ENCODE results near the gene INTS3.

INTS3 gene, protein sequence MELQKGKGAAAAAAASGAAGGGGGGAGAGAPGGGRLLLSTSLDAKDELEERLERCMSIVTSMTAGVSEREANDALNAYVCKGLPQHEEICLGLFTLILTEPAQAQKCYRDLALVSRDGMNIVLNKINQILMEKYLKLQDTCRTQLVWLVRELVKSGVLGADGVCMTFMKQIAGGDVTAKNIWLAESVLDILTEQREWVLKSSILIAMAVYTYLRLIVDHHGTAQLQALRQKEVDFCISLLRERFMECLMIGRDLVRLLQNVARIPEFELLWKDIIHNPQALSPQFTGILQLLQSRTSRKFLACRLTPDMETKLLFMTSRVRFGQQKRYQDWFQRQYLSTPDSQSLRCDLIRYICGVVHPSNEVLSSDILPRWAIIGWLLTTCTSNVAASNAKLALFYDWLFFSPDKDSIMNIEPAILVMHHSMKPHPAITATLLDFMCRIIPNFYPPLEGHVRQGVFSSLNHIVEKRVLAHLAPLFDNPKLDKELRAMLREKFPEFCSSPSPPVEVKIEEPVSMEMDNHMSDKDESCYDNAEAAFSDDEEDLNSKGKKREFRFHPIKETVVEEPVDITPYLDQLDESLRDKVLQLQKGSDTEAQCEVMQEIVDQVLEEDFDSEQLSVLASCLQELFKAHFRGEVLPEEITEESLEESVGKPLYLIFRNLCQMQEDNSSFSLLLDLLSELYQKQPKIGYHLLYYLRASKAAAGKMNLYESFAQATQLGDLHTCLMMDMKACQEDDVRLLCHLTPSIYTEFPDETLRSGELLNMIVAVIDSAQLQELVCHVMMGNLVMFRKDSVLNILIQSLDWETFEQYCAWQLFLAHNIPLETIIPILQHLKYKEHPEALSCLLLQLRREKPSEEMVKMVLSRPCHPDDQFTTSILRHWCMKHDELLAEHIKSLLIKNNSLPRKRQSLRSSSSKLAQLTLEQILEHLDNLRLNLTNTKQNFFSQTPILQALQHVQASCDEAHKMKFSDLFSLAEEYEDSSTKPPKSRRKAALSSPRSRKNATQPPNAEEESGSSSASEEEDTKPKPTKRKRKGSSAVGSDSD

GRCh38 chr1:153727463-153728304 lies at the start of gene INTS3:
INTS3 (plus strand) TSS chr1:153728050; CDS start chr1:153728635, 585 bp downstream.
- DNase-seq (ENCODE audit: low read depth in 3 of 3) = peak; percentile 95 to 99 (median 99)

DNA sequence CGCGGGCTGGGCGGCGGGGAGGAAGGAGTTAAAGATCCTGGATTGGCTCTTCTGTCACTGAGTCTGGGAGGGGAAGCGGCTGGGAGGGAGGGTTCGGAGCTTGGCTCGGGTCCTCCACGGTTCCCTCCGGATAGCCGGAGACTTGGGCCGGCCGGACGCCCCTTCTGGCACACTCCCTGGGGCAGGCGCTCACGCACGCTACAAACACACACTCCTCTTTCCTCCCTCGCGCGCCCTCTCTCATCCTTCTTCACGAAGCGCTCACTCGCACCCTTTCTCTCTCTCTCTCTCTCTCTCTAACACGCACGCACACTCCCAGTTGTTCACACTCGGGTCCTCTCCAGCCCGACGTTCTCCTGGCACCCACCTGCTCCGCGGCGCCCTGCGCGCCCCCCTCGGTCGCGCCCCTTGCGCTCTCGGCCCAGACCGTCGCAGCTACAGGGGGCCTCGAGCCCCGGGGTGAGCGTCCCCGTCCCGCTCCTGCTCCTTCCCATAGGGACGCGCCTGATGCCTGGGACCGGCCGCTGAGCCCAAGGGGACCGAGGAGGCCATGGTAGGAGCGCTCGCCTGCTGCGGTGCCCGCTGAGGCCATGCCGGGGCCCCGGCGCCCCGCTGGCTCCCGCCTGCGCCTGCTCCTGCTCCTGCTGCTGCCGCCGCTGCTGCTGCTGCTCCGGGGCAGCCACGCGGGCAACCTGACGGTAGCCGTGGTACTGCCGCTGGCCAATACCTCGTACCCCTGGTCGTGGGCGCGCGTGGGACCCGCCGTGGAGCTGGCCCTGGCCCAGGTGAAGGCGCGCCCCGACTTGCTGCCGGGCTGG lies 49.1 kb upstream of the INTS3 start, which contains the start of gene NPR1:
TSS of gene NPR1 (plus strand) at position 170 of the 818 bp plus-strand sequence. CDS start at position 591, 421 bp downstream.
- DNase-seq (ENCODE audit: low read depth in 3 of 3) = peak in 1 of 3 experiments; percentile 15

DNA sequence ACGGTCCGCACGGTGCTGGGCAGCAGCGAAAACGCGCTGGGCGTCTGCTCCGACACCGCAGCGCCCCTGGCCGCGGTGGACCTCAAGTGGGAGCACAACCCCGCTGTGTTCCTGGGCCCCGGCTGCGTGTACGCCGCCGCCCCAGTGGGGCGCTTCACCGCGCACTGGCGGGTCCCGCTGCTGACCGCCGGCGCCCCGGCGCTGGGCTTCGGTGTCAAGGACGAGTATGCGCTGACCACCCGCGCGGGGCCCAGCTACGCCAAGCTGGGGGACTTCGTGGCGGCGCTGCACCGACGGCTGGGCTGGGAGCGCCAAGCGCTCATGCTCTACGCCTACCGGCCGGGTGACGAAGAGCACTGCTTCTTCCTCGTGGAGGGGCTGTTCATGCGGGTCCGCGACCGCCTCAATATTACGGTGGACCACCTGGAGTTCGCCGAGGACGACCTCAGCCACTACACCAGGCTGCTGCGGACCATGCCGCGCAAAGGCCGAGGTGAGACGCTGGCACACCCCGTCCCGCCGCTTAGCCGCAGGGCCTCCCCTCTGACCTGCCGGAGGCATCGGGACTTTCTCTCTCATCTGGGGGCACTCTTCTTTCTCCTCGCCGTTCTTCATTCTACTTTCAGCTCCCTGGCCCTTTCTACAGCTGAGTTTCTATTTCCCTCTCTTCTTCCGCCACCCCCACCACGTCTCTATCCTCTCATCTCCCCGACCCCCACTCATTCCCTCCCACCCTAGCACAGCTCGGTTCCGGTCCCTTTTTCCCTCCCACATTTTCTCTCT lies 48.3 kb upstream of the INTS3 start:
- DNase-seq (ENCODE audit: low read depth in 3 of 3) = peak in 1 of 3 experiments; percentile 20

GRCh38 chr1:153680120-153680403 lies 47.8 kb upstream of the INTS3 start:
- no peak for DNase-seq (ENCODE audit: low read depth in 3 of 3)

- no peak for DNase-seq (ENCODE audit: low read depth in 3 of 3)
Observed at GRCh38 chr1:153682730-153683129, 45.1 kb upstream of the INTS3 start.

- DNase-seq (ENCODE audit: low read depth in 3 of 3) = no peak
Observed at GRCh38 chr1:153683854-153684253, 44.0 kb upstream of the INTS3 start.

- no peak for DNase-seq (ENCODE audit: low read depth in 3 of 3)
Observed at GRCh38 chr1:153684892-153685291, 43.0 kb upstream of the INTS3 start.

- no peak for DNase-seq (ENCODE audit: low read depth in 3 of 3)
Observed at GRCh38 chr1:153685544-153686340, 42.1 kb upstream of the INTS3 start.

DNA sequence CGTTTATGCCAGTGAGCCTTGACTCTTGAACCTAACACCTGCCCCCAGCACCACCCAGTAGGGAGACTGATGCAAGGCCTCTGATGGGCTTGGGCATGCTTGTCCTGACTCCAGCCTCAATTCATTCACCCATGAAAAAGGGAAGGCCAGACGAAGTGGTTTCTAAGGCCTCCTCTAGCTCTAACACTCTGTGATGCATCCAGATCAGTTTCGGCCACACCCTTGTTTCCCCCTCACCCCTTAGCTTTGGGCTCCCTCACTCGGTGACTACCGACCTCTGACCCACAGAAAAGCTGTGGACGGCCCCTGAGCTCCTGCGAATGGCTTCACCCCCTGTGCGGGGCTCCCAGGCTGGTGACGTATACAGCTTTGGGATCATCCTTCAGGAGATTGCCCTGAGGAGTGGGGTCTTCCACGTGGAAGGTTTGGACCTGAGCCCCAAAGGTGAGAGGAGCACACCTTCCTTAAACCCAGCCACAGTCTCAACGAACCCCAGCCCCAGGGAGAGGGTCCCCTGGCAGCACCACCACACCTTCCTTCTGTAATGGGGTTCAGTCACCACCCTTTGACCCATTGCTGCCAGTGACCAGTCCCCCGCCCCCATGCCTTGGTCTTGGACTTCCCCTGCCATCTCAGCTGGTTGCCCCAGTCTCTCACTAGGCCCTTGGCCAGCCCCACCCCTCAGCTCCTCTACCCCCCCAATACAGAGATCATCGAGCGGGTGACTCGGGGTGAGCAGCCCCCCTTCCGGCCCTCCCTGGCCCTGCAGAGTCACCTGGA lies 40.3 kb upstream of the INTS3 start:
- no peak for DNase-seq (ENCODE audit: low read depth in 3 of 3)

DNA sequence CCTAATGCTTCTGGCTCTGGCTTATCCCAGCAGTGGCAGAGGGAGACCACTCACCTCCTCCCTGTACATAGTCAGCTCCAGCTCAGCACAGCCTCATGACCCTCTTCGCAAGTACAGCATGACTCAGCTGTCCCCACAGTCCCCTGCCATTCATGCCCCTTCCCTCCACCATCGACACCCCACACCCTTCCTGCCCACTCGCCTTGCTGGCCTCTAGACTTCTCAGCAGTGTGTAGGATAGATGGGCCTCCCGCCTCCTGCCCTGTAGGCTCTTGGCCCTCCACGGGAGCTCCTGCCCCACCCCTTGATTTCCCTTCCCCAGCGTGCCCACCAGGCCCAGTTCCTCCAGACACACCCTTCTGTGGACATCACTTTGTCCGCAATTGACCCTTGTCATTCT lies 39.6 kb upstream of the INTS3 start:
- no peak for DNase-seq (ENCODE audit: low read depth in 3 of 3)

DNA sequence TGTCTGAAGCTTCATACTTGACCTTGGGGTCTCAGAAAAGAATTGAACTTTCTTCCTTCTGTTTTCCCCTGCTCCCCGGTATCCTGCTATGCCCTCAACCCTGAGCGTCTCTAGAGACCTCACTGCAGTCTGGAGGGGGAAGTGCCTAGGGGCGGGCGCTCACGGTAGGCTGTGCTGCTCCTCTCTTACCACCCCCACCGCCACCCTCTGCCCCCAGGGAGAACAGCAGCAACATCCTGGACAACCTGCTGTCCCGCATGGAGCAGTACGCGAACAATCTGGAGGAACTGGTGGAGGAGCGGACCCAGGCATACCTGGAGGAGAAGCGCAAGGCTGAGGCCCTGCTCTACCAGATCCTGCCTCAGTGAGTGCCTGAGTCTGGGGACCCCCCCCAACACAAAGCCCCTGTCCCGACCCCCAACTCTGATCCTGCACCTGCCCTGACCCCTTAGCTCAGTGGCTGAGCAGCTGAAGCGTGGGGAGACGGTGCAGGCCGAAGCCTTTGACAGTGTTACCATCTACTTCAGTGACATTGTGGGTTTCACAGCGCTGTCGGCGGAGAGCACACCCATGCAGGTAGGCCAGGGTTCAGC lies 39.0 kb upstream of the INTS3 start:
- DNase-seq (ENCODE audit: low read depth in 3 of 3) = no peak

GRCh38 chr1:153693466-153693865 lies 34.4 kb upstream of the INTS3 start:
- DNase-seq (ENCODE audit: low read depth in 3 of 3) = no peak

GRCh38 chr1:153696741-153697140 lies 31.1 kb upstream of the INTS3 start:
- no peak for DNase-seq (ENCODE audit: low read depth in 3 of 3)

GRCh38 chr1:153697191-153698019 lies 30.4 kb upstream of the INTS3 start:
- no peak for DNase-seq (ENCODE audit: low read depth in 3 of 3)

- no peak for DNase-seq (ENCODE audit: low read depth in 3 of 3)
Observed at GRCh38 chr1:153698020-153698922, 29.6 kb upstream of the INTS3 start.
